ENCODE measurements around the gene PKD1. TPM values are rescaled to one million over a fixed set of nuclear protein-coding genes. Genes with fewer than 3 reads are reported as not detected.
A peak's percentile ranks its signal among the peaks of the same experiment; 100 is the strongest.

PKD1 gene
- total and polyA plus RNA-seq, 5 donors, result 95.9 to 111 (median 98.4) TPM

- intact Hi-C loops (cut with DNase I), result no loop called here
- no peak for ATAC-seq
- 92% methylated on average over 18 of the region's 18 CpGs for WGBS
Measured at GRCh38 chr16:2167068-2167638, 31.5 kb upstream of the PKD1 start.

GRCh38 chr16:2166263-2167067 is 30.8 kb upstream of the PKD1 start:
- Histone ChIP-seq H3K27me3 (ENCODE audit: control insufficient read depth, insufficient read depth) (no peaks in the 10 kb centered on the region), H3K4me3 (ENCODE audit: low read length) (no peak overlapping the region), H3K27ac (ENCODE audit: low read length) (no peak overlapping the region), H3K9me3 (ENCODE audit: control insufficient read depth, low read length) (no peaks in the 10 kb centered on the region), H3K4me1 (ENCODE audit: control insufficient read depth, insufficient read depth, low read length) (no peaks in the 10 kb centered on the region)
- intact Hi-C loops (cut with DNase I), result no loop called here
- ATAC-seq, result no peak
- WGBS, result 92% methylated on average over 17 of the region's 17 CpGs
- DNase-seq, result no peak

More at GRCh38 chr16:2167068-2167638, 31.5 kb upstream of the PKD1 start:
- H3K4me1 ChIP-seq (ENCODE audit: control insufficient read depth, insufficient read depth, low read length), result no peaks in the 10 kb centered on the region
- H3K9me3 ChIP-seq (ENCODE audit: control insufficient read depth, low read length), result no peaks in the 10 kb centered on the region
- no peak overlapping the region for H3K4me3 ChIP-seq (ENCODE audit: low read length)
- no peak for DNase-seq
- no peak overlapping the region for H3K27ac ChIP-seq (ENCODE audit: low read length)
- H3K27me3 ChIP-seq (ENCODE audit: control insufficient read depth, insufficient read depth), result no peaks in the 10 kb centered on the region

- Histone ChIP-seq H3K9me3 (ENCODE audit: control insufficient read depth, low read length) (no peaks in the 10 kb centered on the region), H3K4me3 (ENCODE audit: low read length) (no peak overlapping the region), H3K27ac (ENCODE audit: low read length) (no peak overlapping the region), H3K4me1 (ENCODE audit: control insufficient read depth, insufficient read depth, low read length) (no peaks in the 10 kb centered on the region), H3K27me3 (ENCODE audit: control insufficient read depth, insufficient read depth) (no peaks in the 10 kb centered on the region)
- intact Hi-C loops (cut with DNase I), result no loop called here
- WGBS, result 93% methylated on average over 12 of the region's 12 CpGs
- DNase-seq, result no peak
- no peak for ATAC-seq
Measured at GRCh38 chr16:2165861-2166260, 30.2 kb upstream of the PKD1 start.

GRCh38 chr16:2163211-2163881 is 27.6 kb upstream of the PKD1 start:
- Histone ChIP-seq H3K9me3 (ENCODE audit: control insufficient read depth, low read length) (no peaks in the 10 kb centered on the region), H3K27me3 (ENCODE audit: control insufficient read depth, insufficient read depth) (no peaks in the 10 kb centered on the region), H3K4me1 (ENCODE audit: control insufficient read depth, insufficient read depth, low read length) (peaks cover 2% of the 10 kb centered on the region), H3K27ac (ENCODE audit: low read length) (no peak overlapping the region), H3K4me3 (ENCODE audit: low read length) (no peak overlapping the region)
- WGBS, result 96% methylated on average over 26 of the region's 26 CpGs
- intact Hi-C loops (cut with DNase I), result no loop called here
- ATAC-seq (no peak), DNase-seq (no peak)

- Histone ChIP-seq H3K9me3 (ENCODE audit: control insufficient read depth, low read length) (no peaks in the 10 kb centered on the region), H3K4me3 (ENCODE audit: low read length) (no peak overlapping the region), H3K27me3 (ENCODE audit: control insufficient read depth, insufficient read depth) (no peaks in the 10 kb centered on the region), H3K27ac (ENCODE audit: low read length) (no peak overlapping the region), H3K4me1 (ENCODE audit: control insufficient read depth, insufficient read depth, low read length) (peaks cover 2% of the 10 kb centered on the region)
- 90% methylated on average over 13 of the region's 13 CpGs for WGBS
- peak in 1 of 3 donors; percentile 15 for DNase-seq
- no peak for ATAC-seq
- intact Hi-C loops (cut with DNase I), result no loop called here
Measured at GRCh38 chr16:2162676-2163118, 27.0 kb upstream of the PKD1 start.

- peaks cover 2% of the 10 kb centered on the region for H3K4me1 ChIP-seq (ENCODE audit: control insufficient read depth, insufficient read depth, low read length)
- H3K9me3 ChIP-seq (ENCODE audit: control insufficient read depth, low read length), result no peaks in the 10 kb centered on the region
- no peak overlapping the region for H3K27ac ChIP-seq (ENCODE audit: low read length)
- DNase-seq (peak in 1 of 3 donors; percentile 23), ATAC-seq (no peak)
- 93% methylated on average over 10 of the region's 10 CpGs for WGBS
- H3K4me3 ChIP-seq (ENCODE audit: low read length), result no peak overlapping the region
- intact Hi-C loops (cut with DNase I), result no loop called here
- no peaks in the 10 kb centered on the region for H3K27me3 ChIP-seq (ENCODE audit: control insufficient read depth, insufficient read depth)
Measured at GRCh38 chr16:2161911-2162310, 26.2 kb upstream of the PKD1 start.

GRCh38 chr16:2160915-2161551 is 25.3 kb upstream of the PKD1 start:
- 50% methylated on average over 20 of the region's 20 CpGs for WGBS
- ATAC-seq (peak; percentile 34 to 39), DNase-seq (peak; percentile 76 to 88 (median 85))
- no peaks in the 10 kb centered on the region for H3K27me3 ChIP-seq (ENCODE audit: control insufficient read depth, insufficient read depth)
- no peak overlapping the region for H3K4me3 ChIP-seq (ENCODE audit: low read length)
- intact Hi-C loops (cut with DNase I), result no loop called here
- H3K9me3 ChIP-seq (ENCODE audit: control insufficient read depth, low read length), result no peaks in the 10 kb centered on the region
- peaks cover 2% of the 10 kb centered on the region for H3K4me1 ChIP-seq (ENCODE audit: control insufficient read depth, insufficient read depth, low read length)
- peak overlapping the region; percentile 32 for H3K27ac ChIP-seq (ENCODE audit: low read length)

GRCh38 chr16:2159175-2159838 is 23.6 kb upstream of the PKD1 start:
- H3K27me3 ChIP-seq (ENCODE audit: control insufficient read depth, insufficient read depth), result no peaks in the 10 kb centered on the region
- 58% methylated on average over 24 of the region's 24 CpGs for WGBS
- H3K4me1 ChIP-seq (ENCODE audit: control insufficient read depth, insufficient read depth, low read length), result peaks cover 2% of the 10 kb centered on the region
- H3K9me3 ChIP-seq (ENCODE audit: control insufficient read depth, low read length), result no peaks in the 10 kb centered on the region
- ATAC-seq, result peak in 1 of 2 donors; percentile 28
- intact Hi-C loops (cut with DNase I), result loop anchor here in 1 of 4 donors (10.0 kb wide), 1 partner anchor 45 kb away; the partner anchor contains the start of gene MLST8
- H3K4me3 ChIP-seq (ENCODE audit: low read length), result no peak overlapping the region
- no peak overlapping the region for H3K27ac ChIP-seq (ENCODE audit: low read length)
- DNase-seq, result peak; percentile 69 to 88 (median 85)

GRCh38 chr16:2158262-2158638 is 22.6 kb upstream of the PKD1 start:
- 86% methylated on average over 15 of the region's 15 CpGs for WGBS
- H3K9me3 ChIP-seq (ENCODE audit: control insufficient read depth, low read length), result no peaks in the 10 kb centered on the region
- no peaks in the 10 kb centered on the region for H3K27me3 ChIP-seq (ENCODE audit: control insufficient read depth, insufficient read depth)
- intact Hi-C loops (cut with DNase I), result loop anchor here in 1 of 4 donors (10.0 kb wide), 1 partner anchor 47 kb away; the partner anchor contains the start of gene MLST8
- H3K4me3 ChIP-seq (ENCODE audit: low read length), result no peak overlapping the region
- no peak overlapping the region for H3K27ac ChIP-seq (ENCODE audit: low read length)
- peak in 1 of 3 donors; percentile 20 for DNase-seq
- ATAC-seq, result no peak
- H3K4me1 ChIP-seq (ENCODE audit: control insufficient read depth, insufficient read depth, low read length), result peaks cover 7% of the 10 kb centered on the region

GRCh38 chr16:2157480-2158261 is 22.0 kb upstream of the PKD1 start:
- no peaks in the 10 kb centered on the region for H3K27me3 ChIP-seq (ENCODE audit: control insufficient read depth, insufficient read depth)
- intact Hi-C loops (cut with DNase I), result loop anchor here in 1 of 4 donors (10.0 kb wide), 1 partner anchor 47 kb away; the partner anchor contains the start of gene MLST8
- H3K27ac ChIP-seq (ENCODE audit: low read length), result no peak overlapping the region
- ATAC-seq, result no peak
- no peaks in the 10 kb centered on the region for H3K9me3 ChIP-seq (ENCODE audit: control insufficient read depth, low read length)
- WGBS, result 84% methylated on average over 27 of the region's 27 CpGs
- peaks cover 12% of the 10 kb centered on the region for H3K4me1 ChIP-seq (ENCODE audit: control insufficient read depth, insufficient read depth, low read length)
- DNase-seq, result peak in 1 of 3 donors; percentile 25
- no peak overlapping the region for H3K4me3 ChIP-seq (ENCODE audit: low read length)

All from right cardiac atrium (tissue), 5 donors.